ENCODE data around the gene ACSS2. TPM values are rescaled to one million over a fixed set of nuclear protein-coding genes. Genes with fewer than 3 reads are reported as not detected.

Gene ACSS2
- polyA plus RNA-seq, 6 donors from 2014 or later = 4.8 to 20.1 (median 5.7) TPM

DNA sequence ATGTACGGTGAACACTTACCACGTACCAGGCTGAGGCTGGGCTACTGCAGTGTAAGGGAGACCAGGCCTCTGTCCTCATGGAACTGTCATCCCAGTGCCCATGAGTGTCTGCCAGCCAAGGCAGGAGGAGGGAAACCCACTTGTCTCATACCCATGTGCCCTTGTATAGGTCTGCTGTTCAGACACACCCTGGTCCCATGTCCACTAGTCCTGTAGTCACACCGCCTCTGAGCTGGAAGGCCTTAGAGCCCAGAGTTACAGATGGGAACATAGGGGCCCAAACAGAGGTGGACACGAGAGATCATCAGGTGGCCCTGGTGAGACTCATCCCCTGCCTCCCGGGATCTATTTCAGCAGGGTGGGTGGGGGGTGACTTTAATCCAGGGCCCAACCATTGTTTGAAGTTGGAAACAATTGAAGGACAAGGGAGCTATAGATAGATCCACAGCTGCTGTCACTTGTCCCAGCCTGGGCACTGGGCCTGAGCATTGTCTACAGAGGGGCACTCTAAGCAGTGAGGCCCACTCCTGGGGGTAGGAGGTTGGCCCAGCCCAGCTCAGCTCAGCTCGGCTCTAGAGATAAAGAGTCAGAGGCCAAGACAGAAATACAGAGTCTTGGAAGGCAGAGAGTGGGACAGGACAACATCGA, 93.9 kb downstream of the ACSS2 start:
- Mint-ChIP-seq H3K4me1 (no peaks in the 10 kb centered on the region), H3K9me3 (no peaks in the 10 kb centered on the region), H3K27ac (peak overlapping the region in 1 of 6 donors; percentile 27), H3K36me3 (no peaks in the 10 kb centered on the region), H3K4me3 (no peak overlapping the region), H3K27me3 (peaks cover 0 to 29% (median 0%) of the 10 kb centered on the region in 3 donors)
- ATAC-seq (ENCODE audit: low read depth in 2 of 2) = no peak
- no peak for DNase-seq

DNA sequence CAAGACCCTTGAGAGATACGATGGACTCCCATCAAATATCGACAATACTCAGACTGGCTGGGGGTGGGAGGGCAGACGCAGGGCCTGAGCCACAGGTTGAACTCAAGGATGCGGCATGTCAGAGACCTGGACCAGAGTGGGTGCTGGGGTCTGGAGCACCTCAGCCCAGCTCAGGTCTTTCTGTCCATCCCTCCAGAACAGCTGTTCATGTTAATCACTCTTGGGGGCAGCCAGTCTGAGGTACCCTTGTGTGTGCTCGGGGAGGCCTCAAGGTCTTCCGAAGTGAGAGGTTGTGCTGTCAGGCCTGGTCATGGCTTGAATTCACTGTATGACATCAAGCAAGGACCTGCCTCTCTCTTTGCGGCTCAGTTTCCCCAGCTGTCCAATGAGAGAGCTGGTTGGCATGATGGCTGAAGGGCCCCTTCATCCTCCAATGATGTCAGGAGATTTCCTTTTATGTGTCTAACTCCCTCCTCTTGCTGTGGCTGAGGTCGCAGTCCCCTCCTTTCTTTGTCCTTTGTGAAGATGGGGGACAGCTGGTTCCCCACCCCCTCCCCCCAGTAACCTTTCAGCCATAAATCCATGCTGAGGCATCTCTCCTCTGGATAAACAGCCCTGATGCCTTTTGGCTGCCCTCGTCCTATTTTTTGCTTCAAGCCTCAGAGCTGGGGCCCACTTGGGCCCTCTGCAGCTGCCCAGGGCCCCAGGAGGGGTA, 94.6 kb downstream of the ACSS2 start:
- H3K4me1 Mint-ChIP-seq = no peaks in the 10 kb centered on the region
- no peaks in the 10 kb centered on the region for H3K9me3 Mint-ChIP-seq
- no peak for DNase-seq
- ATAC-seq (ENCODE audit: low read depth in 2 of 2) = no peak
- H3K27ac Mint-ChIP-seq = peak overlapping the region in 1 of 6 donors; percentile 27
- no peaks in the 10 kb centered on the region for H3K36me3 Mint-ChIP-seq
- peaks cover 0 to 23% (median under 1%) of the 10 kb centered on the region in 3 donors for H3K27me3 Mint-ChIP-seq
- H3K4me3 Mint-ChIP-seq = no peak overlapping the region

DNA sequence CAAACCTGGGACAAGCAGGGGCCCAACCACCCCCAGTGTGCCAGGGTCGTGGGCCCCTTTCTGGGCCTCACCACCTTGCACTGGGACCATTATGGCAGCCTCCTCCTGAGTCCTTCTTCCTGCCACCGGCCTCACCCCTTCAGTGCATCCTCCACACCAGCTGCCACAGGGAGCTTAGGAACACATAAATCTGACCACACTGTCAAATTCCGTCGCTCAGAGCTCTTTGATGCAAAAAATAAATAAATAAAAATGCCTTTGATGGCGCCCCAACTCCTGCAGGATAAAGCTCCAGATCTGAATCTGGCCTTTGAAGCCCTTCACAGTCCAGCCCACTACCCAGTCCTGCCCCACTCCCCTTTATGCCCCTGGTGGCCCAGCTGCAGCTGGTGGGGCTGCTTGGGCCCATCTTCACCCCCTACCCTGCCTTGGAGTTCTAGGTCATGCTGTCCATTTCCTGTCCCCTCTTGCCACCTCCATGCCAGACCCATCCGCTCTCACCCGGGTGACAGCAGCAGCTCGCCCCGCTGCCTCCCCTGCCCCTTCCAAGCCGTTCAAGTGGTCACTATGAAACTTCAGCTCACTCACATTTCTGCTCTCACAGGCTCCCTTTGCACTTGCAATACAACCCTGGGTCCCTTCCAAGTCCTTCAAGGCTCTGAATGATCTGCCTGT, 95.3 kb downstream of the ACSS2 start:
- H3K27ac Mint-ChIP-seq = no peak overlapping the region
- no peaks in the 10 kb centered on the region for H3K9me3 Mint-ChIP-seq
- H3K36me3 Mint-ChIP-seq = no peaks in the 10 kb centered on the region
- no peaks in the 10 kb centered on the region for H3K4me1 Mint-ChIP-seq
- no peak overlapping the region for H3K4me3 Mint-ChIP-seq
- peaks cover 2 to 20% (median 4%) of the 10 kb centered on the region in 3 donors for H3K27me3 Mint-ChIP-seq
- DNase-seq (no peak), ATAC-seq (ENCODE audit: low read depth in 2 of 2) (no peak)

DNA sequence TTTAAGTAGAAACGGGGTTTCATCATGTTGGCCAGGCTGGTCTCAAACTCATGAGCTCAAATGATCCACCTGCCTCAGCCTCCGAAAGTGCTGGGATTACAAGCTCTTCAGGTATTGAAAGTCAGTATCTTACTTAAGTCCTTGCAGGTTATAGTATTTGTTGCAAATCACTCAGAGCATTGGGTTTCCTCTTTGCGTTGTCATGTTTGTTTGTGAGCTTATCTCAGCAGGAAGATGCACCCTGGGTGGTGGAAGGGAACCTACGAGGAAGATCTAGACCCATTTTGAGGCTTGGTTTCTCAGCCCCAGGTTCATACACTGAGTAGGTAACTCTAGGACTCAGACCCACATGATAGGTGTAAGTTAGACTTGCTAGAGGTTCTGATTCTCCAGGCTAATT, 97.8 kb downstream of the ACSS2 start:
- ATAC-seq (ENCODE audit: low read depth in 2 of 2) (no peak), DNase-seq (no peak)
- Mint-ChIP-seq H3K9me3 (peaks cover 0 to 2% (median 0%) of the 10 kb centered on the region in 7 donors), H3K27me3 (peaks cover 4 to 32% (median 17%) of the 10 kb centered on the region in 3 donors), H3K36me3 (no peaks in the 10 kb centered on the region), H3K27ac (no peak overlapping the region), H3K4me1 (no peaks in the 10 kb centered on the region), H3K4me3 (no peak overlapping the region)

DNA sequence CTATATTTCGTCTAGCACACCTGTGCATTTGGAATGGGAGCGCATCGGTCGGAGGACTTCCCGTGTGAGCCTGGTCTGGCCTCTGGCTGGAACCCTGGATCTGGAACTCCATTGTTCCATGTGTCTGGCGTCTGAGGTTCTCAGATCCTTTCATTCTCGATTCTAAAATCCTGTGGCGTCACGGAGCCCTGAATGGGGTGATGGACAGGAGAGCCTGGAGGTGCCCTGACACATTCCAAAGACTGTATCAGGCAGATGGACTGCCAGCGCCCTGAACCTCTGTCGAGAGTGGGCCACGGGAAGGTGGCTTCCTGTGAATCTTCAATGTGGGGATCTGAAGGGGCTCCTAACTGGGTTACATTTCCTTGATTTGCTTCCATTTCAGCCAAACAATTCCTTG, 99.9 kb downstream of the ACSS2 start:
- Mint-ChIP-seq H3K27ac (no peak overlapping the region), H3K36me3 (no peaks in the 10 kb centered on the region), H3K9me3 (peaks cover 0 to 2% (median 0%) of the 10 kb centered on the region in 7 donors), H3K27me3 (peaks cover 7 to 40% (median 24%) of the 10 kb centered on the region in 3 donors), H3K4me1 (no peaks in the 10 kb centered on the region), H3K4me3 (no peak overlapping the region)
- DNase-seq (no peak), ATAC-seq (ENCODE audit: low read depth in 2 of 2) (no peak)

Other genes with a start within 250 kb of the ACSS2 start
- 10 to 100 TPM; 14.4 to 24.3 (median 22.5) TPM for gene PIGU, start 199.5 kb upstream of the ACSS2 start, polyA plus RNA-seq (ENCODE audit: low read depth in 6 of 6)
- gene TP53INP2, start 172.3 kb upstream of the ACSS2 start, polyA plus RNA-seq (ENCODE audit: low read depth in 6 of 6) = 1 to 10 TPM in 4 of 6 donors, under 1 TPM in 2; 0.57 to 1.7 (median 1.2) TPM
- gene NCOA6, start 51.0 kb upstream of the ACSS2 start, polyA plus RNA-seq (ENCODE audit: low read depth in 6 of 6) = 10 to 100 TPM in 1 of 6 donors, 1 to 10 TPM in 4, under 1 TPM in 1; 0.74 to 13.5 (median 4.4) TPM
- 1 to 10 TPM; 2.6 to 6.2 (median 4.2) TPM for gene GGT7, start 3.8 kb upstream of the ACSS2 start, polyA plus RNA-seq (ENCODE audit: low read depth in 6 of 6)
- 10 to 100 TPM; 10.5 to 23.8 (median 12.6) TPM for gene GSS, start 79.2 kb downstream of the ACSS2 start, polyA plus RNA-seq (ENCODE audit: low read depth in 6 of 6)
- under 1 TPM in 2 of 6 donors, not detected in 4; 0.24 to 0.84 TPM for gene MYH7B, start 79.3 kb downstream of the ACSS2 start, polyA plus RNA-seq (ENCODE audit: low read depth in 6 of 6)
- gene TRPC4AP, start 216.2 kb downstream of the ACSS2 start, polyA plus RNA-seq (ENCODE audit: low read depth in 6 of 6) = 10 to 100 TPM; 37.1 to 63.2 (median 51.2) TPM

Measured in naive B cell (primary cell).